ENCODE measurements around the gene GBGT1. TPM values are rescaled to one million over a fixed set of nuclear protein-coding genes. Genes with fewer than 3 reads are reported as not detected.

Gene GBGT1
- total and polyA plus RNA-seq, 2 of the 4 experiments (the other 2 are of a cell fraction) = 1.8 to 3.2 TPM

DNA sequence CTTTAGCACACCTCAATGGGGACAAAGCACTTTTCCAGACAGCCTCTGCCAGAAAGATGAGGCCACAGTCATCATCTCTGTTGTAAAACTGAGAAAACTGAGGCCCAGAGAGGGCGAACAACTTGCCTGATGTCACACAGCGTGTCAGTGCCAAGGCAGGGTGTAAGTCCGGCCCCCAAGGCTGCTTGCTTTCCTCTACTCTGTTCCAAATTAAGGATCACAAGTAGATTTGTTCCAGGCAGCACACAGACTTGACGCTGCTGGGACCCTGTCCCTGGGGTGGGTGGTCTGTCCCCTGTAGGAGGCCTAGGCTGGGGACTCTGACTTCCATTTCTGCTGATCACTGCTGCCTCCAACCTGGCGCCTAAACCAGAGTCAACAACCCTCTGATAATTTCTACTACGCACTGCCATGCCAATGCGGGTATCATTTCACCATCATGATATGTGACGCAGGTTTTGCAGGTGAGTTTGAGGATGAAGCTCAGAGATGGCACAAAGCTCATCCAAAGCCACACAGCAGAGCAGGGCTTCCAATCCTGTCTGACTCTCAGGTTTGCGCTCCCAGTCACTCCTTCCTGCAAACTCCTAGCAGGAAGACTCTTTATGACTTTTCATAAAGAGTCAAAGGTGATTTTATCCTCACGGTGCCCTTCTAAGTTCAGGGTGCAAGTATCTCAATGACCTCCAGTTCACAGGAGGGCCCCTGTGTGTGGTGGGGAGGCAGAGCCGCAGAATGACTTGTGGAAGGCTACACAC is 29.1 kb downstream of the GBGT1 start (continued):
- TF ChIP-seq CHD1 (IDR thresholded peaks at IDR 0.05; ENCODE audit: low read depth, low read length) = no peak

GRCh38 chr9:133133681-133134387 is 29.9 kb downstream of the GBGT1 start:
- BruUV-seq (replicated peaks) = no TSS peak
- H3K79me1 ChIP-seq (ENCODE audit: low read depth in 1 of 2, low read length in 2 of 2) = peaks cover 15 to 45% of the 10 kb centered on the region in 2 experiments; a peak in 3 of 4 replicates
- peak overlapping the region; percentile 73 for H2BK5ac ChIP-seq (ENCODE audit: low read depth, low read length, poor library complexity, severe bottlenecking)
- peak overlapping the region; percentile 86 for H2BK120ac ChIP-seq (ENCODE audit: low read depth, low read length)
- WGBS, 2 experiments (ENCODE audit: extremely low coverage in 2 of 2, insufficient read length in 1 of 2) = 100% methylated on average over 2 of the region's 21 CpGs; no CpG with 5 or more reads in 1 of the 2 experiments
- intact Hi-C loops (cut with micrococcal nuclease) = no loop called here
- ChIA-PET POLR2A (ENCODE audit: unreplicated experiment) (no interaction called here), CTCF (interaction anchor here (2.0 kb wide), 1 partner anchor 10 kb away, joined by 20 read pairs; no protein-coding TSS in a partner anchor)
- H2AFZ ChIP-seq (replicated peaks; ENCODE audit: low read length, poor library complexity) = peak overlapping the region; percentile 58
- H3K4me1 ChIP-seq (ENCODE audit: control insufficient read depth, insufficient read depth, low read length) = peaks cover 31% of the 10 kb centered on the region
- peak overlapping the region; percentile 51; the same call in 1 of the 3 replicates for H2BK15ac ChIP-seq (ENCODE audit: low read depth, low read length)
- H3K9me1 ChIP-seq (ENCODE audit: insufficient read depth, low read length) = peaks cover 19% of the 10 kb centered on the region; the same call in 1 of the 2 replicates
- DNase-seq = peak; percentile 96
- H3K4me2 ChIP-seq (ENCODE audit: low read depth, low read length) = peak overlapping the region; percentile 29
- H3K23ac ChIP-seq (ENCODE audit: low read depth, low read length) = no peak overlapping the region
- no peak overlapping the region for H3K9ac ChIP-seq (ENCODE audit: low read depth, low read length)
- H3K27ac ChIP-seq (ENCODE audit: insufficient read depth, low read length) = peak overlapping the region; percentile 68
- H3K56ac ChIP-seq (ENCODE audit: extremely low read depth, insufficient read depth, low read length) = peak overlapping the region; percentile 19; the same call in 1 of the 2 replicates
- peak overlapping the region; percentile 61 for H4K91ac ChIP-seq (ENCODE audit: insufficient read depth, low read depth, low read length)
- H3K4ac ChIP-seq (ENCODE audit: low read depth, low read length) = peak overlapping the region; percentile 91
- H3K18ac ChIP-seq (ENCODE audit: low read depth, low read length) = peak overlapping the region; percentile 15
- peak; percentile 89 for ATAC-seq (ENCODE audit: low read depth)
- dilution Hi-C loops (cut with HindIII; ENCODE audit: low sequenced_read_pairs, unreplicated experiment) = no loop called here
- no peaks in the 10 kb centered on the region for H3K9me3 ChIP-seq (ENCODE audit: control insufficient read depth, insufficient read depth, low read length)
- H3K14ac ChIP-seq (replicated peaks; ENCODE audit: low read depth, low read length) = peak overlapping the region; percentile 84; the same call in 1 of the 2 replicates
- peak overlapping the region; percentile 5 to 50; a peak in 2 of 4 replicates for H4K8ac ChIP-seq (ENCODE audit: low read depth in 2 of 2, low read length in 2 of 2)
- in situ Hi-C loops (cut with MboI; ENCODE audit: low sequenced_read_pairs) = no loop called here
- peak overlapping the region; percentile 57 for H2AK9ac ChIP-seq (replicated peaks; ENCODE audit: low read depth, low read length, poor library complexity)
- no peak overlapping the region for H3K4me3 ChIP-seq (ENCODE audit: insufficient read depth, low read depth, low read length)
- peak overlapping the region; percentile 86 for H2AK5ac ChIP-seq (ENCODE audit: low read depth, low read length)
- no peaks in the 10 kb centered on the region for H3K36me3 ChIP-seq (ENCODE audit: control insufficient read depth, insufficient read depth, low read length)
- peak overlapping the region; percentile 28 for H4K5ac ChIP-seq (ENCODE audit: low read depth, low read length)
- H2BK20ac ChIP-seq (ENCODE audit: low read depth, low read length) = peak overlapping the region; percentile 75
- peaks cover 44% of the 10 kb centered on the region for H4K20me1 ChIP-seq (ENCODE audit: insufficient read depth, low read length)
- H3K27me3 ChIP-seq (ENCODE audit: control insufficient read depth, insufficient read depth, low read length) = no peaks in the 10 kb centered on the region
- peak; percentile 67 for TF ChIP-seq RCOR1 (IDR thresholded peaks at IDR 0.05; ENCODE audit: insufficient replicate concordance, low read length)
- TF ChIP-seq USF2 (IDR thresholded peaks at IDR 0.05; ENCODE audit: low read depth, low read length) = no peak
- peak; percentile 99 for TF ChIP-seq FOS (IDR thresholded peaks at IDR 0.05; ENCODE audit: low read depth, low read length)
- TF ChIP-seq POLR2A (IDR thresholded peaks at IDR 0.05; ENCODE audit: low read depth, low read length) = peak; percentile 37; the same call in 1 of the 2 replicates
- TF ChIP-seq CEBPB (IDR thresholded peaks at IDR 0.05; ENCODE audit: low read depth, low read length) = no peak
- TF ChIP-seq SMC3 (IDR thresholded peaks at IDR 0.05; ENCODE audit: low read depth, low read length) = no peak
- peak; percentile 49 for TF ChIP-seq MXI1 (IDR thresholded peaks at IDR 0.05; ENCODE audit: borderline replicate concordance, low read depth, low read length)
- TF ChIP-seq CTCF (conservative IDR thresholded peaks at IDR 0.05; ENCODE audit: low read depth, low read length) = no peak
- TF ChIP-seq MAZ (IDR thresholded peaks at IDR 0.05; ENCODE audit: borderline replicate concordance, low read depth, low read length) = peak; percentile 57; the same call in 1 of the 2 replicates
- no peak for TF ChIP-seq RAD21 (IDR thresholded peaks at IDR 0.05; ENCODE audit: low read length)
- no peak for TF ChIP-seq RFX5 (IDR thresholded peaks at IDR 0.05; ENCODE audit: low read depth, low read length)
